WTC11 (cell line): ENCODE data around the gene CD79A. TPM values are rescaled to one million over a fixed set of nuclear protein-coding genes. Genes with fewer than 3 reads are reported as not detected.

Experiments used
- ATAC-seq: fragments of 200-7000 bp; cut with Tn5 transposase; 2 replicates; pipeline ENCODE4 v1.10.0; 2021; ENCODE audit warnings: mild to moderate bottlenecking, moderate library complexity
- CTCF ChIA-PET: fragments of 300-600 bp; sonication (Branson Sonifier 250); formaldehyde crosslinking; loops from one replicate; lab custom pipeline; 2021; ENCODE audit warnings: antibody characterized with exemption; lab: Charles Lee
- POLR2A ChIA-PET: fragments of 350-600 bp; sonication (Branson Sonifier 250); formaldehyde crosslinking; loops from one replicate; lab custom pipeline; 2021; ENCODE audit warnings: antibody characterized with exemption; lab: Charles Lee
- DNase-seq: peaks from one replicate; pipeline ENCODE4 v3.0.0; 2021; ENCODE audit warnings: low spot score
- H3K27ac Mint-ChIP-seq: 2 replicates; pipeline ENCODE4 v1.8.0; 2021; ENCODE audit warnings: mixed read lengths
- H3K27me3 Mint-ChIP-seq: 2 replicates; pipeline ENCODE4 v1.8.0; 2021; ENCODE audit warnings: low read depth, mild to moderate bottlenecking, moderate library complexity, mixed read lengths
- H3K36me3 Mint-ChIP-seq: 2 replicates; pipeline ENCODE4 v1.8.0; 2021; ENCODE audit warnings: mixed read lengths
- H3K4me1 Mint-ChIP-seq: 2 replicates; pipeline ENCODE4 v1.8.0; 2022; ENCODE audit warnings: mixed read lengths
- H3K4me3 Mint-ChIP-seq: 2 replicates; pipeline ENCODE4 v1.8.0; 2021; ENCODE audit warnings: mild to moderate bottlenecking, moderate library complexity, mixed read lengths
- H3K9me3 Mint-ChIP-seq: 2 replicates; pipeline ENCODE4 v1.8.0; 2021; ENCODE audit warnings: mixed read lengths
- ELF4 ChIP-seq: sonication (generic); formaldehyde crosslinking; IDR thresholded peaks from 2 replicates; pipeline ENCODE4 v1.8.1; 2022; ENCODE audit warnings: low read depth, mild to moderate bottlenecking, moderate library complexity, missing genetic modification reagents
- MYBL2 ChIP-seq: sonication (generic); formaldehyde crosslinking; IDR thresholded peaks from 2 replicates; pipeline ENCODE4 v1.8.1; 2023; ENCODE audit warnings: mild to moderate bottlenecking, moderate library complexity, missing genetic modification reagents
- OVOL2 ChIP-seq: fragments of 250-450 bp; sonication (Bioruptor Pico); IDR thresholded peaks from 2 replicates; pipeline ENCODE4 v1.9.0; 2021; ENCODE audit warnings: mild to moderate bottlenecking, borderline replicate concordance
- SMAD4 ChIP-seq: sonication (generic); formaldehyde crosslinking; IDR thresholded peaks from 2 replicates; pipeline ENCODE4 v1.8.0; 2022; ENCODE audit warnings: mild to moderate bottlenecking, missing genetic modification reagents
- ZNF219 ChIP-seq: sonication (generic); formaldehyde crosslinking; IDR thresholded peaks from 2 replicates; pipeline ENCODE4 v1.8.0; 2023; ENCODE audit warnings: missing genetic modification reagents, mild to moderate bottlenecking, borderline replicate concordance
- ZNF232 ChIP-seq: sonication (generic); formaldehyde crosslinking; IDR thresholded peaks from 2 replicates; pipeline ENCODE4 v1.8.0; 2022; ENCODE audit warnings: mild to moderate bottlenecking, missing genetic modification reagents
- ZNF423 ChIP-seq: fragments of 250-450 bp; sonication (Bioruptor Pico); IDR thresholded peaks from 2 replicates; pipeline ENCODE4 v2.1.2; 2022; ENCODE audit warnings: mild to moderate bottlenecking, moderate library complexity
- total RNA-seq: library from RNA; stranded (reverse); gene quantifications from 3 replicates; pipeline ENCODE4 v1.2.3, GENCODE V29; 2021
- TF ChIP-seq, protein P1 (sequence below): sonication (generic); formaldehyde crosslinking; IDR thresholded peaks from 2 replicates; pipeline ENCODE4 v1.8.1; 2023; ENCODE audit warnings: mild to moderate bottlenecking, missing genetic modification reagents
- TF ChIP-seq, protein P2 (sequence below): fragments of 250-450 bp; sonication (Bioruptor Pico); IDR thresholded peaks from 2 replicates; pipeline ENCODE4 v1.9.0; 2021; ENCODE audit warnings: mild to moderate bottlenecking
- TF ChIP-seq, protein P3 (sequence below): fragments of 250-450 bp; sonication (Bioruptor Pico); IDR thresholded peaks from 2 replicates; pipeline ENCODE4 v1.9.0; 2021; ENCODE audit warnings: mild to moderate bottlenecking, borderline replicate concordance
- TF ChIP-seq, protein P4 (sequence below): fragments of 250-450 bp; sonication (Bioruptor Pico); IDR thresholded peaks from 2 replicates; pipeline ENCODE4 v2.1.2; 2022; ENCODE audit warnings: mild to moderate bottlenecking, moderate library complexity
- TF ChIP-seq, protein P5 (sequence below): sonication (generic); formaldehyde crosslinking; IDR thresholded peaks from 2 replicates; pipeline ENCODE4 v1.8.1; 2022; ENCODE audit warnings: mild to moderate bottlenecking, moderate library complexity, missing genetic modification reagents
- TF ChIP-seq, protein P6 (sequence below): fragments of 250-450 bp; sonication (Bioruptor Pico); IDR thresholded peaks from 2 replicates; pipeline ENCODE4 v1.9.0; 2021; ENCODE audit warnings: mild to moderate bottlenecking
- TF ChIP-seq, protein P7 (sequence below): sonication (generic); formaldehyde crosslinking; IDR thresholded peaks from 2 replicates; pipeline ENCODE4 v1.8.1; 2022; ENCODE audit warnings: mild to moderate bottlenecking, missing genetic modification reagents, moderate library complexity, borderline replicate concordance
- TF ChIP-seq, protein P8 (sequence below): sonication (generic); formaldehyde crosslinking; IDR thresholded peaks from 2 replicates; pipeline ENCODE4 v1.8.1; 2023; ENCODE audit warnings: mild to moderate bottlenecking, missing genetic modification reagents, borderline replicate concordance

The CD79A gene
- total RNA-seq, 1 experiment from 2014 or later: 0.42 TPM

DNA sequence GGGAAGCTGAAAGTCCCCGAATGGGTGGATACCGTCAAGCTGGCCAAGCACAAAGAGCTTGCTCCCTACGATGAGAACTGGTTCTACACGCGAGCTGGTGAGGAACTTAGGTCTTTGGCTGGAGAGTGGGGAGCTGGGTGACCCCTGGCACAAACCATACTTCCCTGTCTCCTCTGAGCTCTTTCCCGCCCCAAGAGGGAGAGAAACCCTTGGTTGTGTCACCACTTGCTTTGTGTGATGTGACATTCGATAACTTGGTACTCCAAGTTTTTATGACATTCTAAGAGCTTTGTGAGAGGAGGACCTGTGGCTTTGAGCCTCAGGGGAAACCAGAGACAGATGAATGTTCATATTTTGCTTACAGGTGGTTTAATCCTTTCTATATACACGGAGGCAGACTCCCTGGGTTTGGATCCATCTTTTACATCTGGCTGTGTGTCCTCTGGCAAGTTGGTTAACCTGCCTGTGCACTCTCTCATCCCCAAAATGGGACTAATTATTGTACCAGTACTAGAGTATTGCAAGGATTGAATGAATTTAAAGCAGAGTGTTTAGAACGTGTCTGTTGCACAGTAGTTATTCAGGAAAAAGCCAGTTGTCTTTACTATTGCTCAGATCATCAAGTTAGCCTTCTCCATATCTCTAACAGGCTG, 15.8 kb upstream of the CD79A start:
- peaks cover 49% of the 10 kb centered on the region for H3K4me1 Mint-ChIP-seq
- peak overlapping the region; percentile 92 for H3K27ac Mint-ChIP-seq
- H3K36me3 Mint-ChIP-seq: peaks cover 55% of the 10 kb centered on the region
- TF ChIP-seq, protein P1, sequence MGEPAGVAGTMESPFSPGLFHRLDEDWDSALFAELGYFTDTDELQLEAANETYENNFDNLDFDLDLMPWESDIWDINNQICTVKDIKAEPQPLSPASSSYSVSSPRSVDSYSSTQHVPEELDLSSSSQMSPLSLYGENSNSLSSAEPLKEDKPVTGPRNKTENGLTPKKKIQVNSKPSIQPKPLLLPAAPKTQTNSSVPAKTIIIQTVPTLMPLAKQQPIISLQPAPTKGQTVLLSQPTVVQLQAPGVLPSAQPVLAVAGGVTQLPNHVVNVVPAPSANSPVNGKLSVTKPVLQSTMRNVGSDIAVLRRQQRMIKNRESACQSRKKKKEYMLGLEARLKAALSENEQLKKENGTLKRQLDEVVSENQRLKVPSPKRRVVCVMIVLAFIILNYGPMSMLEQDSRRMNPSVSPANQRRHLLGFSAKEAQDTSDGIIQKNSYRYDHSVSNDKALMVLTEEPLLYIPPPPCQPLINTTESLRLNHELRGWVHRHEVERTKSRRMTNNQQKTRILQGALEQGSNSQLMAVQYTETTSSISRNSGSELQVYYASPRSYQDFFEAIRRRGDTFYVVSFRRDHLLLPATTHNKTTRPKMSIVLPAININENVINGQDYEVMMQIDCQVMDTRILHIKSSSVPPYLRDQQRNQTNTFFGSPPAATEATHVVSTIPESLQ (CRISPR knock-in tag): no peak
- no peak for TF ChIP-seq ELF4 (CRISPR knock-in tag)
- TF ChIP-seq ZNF423: no peak
- TF ChIP-seq, protein P2, sequence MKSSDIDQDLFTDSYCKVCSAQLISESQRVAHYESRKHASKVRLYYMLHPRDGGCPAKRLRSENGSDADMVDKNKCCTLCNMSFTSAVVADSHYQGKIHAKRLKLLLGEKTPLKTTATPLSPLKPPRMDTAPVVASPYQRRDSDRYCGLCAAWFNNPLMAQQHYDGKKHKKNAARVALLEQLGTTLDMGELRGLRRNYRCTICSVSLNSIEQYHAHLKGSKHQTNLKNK (CRISPR knock-in tag): no peak
- no peak for TF ChIP-seq OVOL2 (CRISPR knock-in tag)
- TF ChIP-seq ZNF219 (CRISPR knock-in tag): no peak
- TF ChIP-seq MYBL2 (CRISPR knock-in tag): no peak
- no peak for TF ChIP-seq ZNF232 (CRISPR knock-in tag)
- TF ChIP-seq, protein P3, sequence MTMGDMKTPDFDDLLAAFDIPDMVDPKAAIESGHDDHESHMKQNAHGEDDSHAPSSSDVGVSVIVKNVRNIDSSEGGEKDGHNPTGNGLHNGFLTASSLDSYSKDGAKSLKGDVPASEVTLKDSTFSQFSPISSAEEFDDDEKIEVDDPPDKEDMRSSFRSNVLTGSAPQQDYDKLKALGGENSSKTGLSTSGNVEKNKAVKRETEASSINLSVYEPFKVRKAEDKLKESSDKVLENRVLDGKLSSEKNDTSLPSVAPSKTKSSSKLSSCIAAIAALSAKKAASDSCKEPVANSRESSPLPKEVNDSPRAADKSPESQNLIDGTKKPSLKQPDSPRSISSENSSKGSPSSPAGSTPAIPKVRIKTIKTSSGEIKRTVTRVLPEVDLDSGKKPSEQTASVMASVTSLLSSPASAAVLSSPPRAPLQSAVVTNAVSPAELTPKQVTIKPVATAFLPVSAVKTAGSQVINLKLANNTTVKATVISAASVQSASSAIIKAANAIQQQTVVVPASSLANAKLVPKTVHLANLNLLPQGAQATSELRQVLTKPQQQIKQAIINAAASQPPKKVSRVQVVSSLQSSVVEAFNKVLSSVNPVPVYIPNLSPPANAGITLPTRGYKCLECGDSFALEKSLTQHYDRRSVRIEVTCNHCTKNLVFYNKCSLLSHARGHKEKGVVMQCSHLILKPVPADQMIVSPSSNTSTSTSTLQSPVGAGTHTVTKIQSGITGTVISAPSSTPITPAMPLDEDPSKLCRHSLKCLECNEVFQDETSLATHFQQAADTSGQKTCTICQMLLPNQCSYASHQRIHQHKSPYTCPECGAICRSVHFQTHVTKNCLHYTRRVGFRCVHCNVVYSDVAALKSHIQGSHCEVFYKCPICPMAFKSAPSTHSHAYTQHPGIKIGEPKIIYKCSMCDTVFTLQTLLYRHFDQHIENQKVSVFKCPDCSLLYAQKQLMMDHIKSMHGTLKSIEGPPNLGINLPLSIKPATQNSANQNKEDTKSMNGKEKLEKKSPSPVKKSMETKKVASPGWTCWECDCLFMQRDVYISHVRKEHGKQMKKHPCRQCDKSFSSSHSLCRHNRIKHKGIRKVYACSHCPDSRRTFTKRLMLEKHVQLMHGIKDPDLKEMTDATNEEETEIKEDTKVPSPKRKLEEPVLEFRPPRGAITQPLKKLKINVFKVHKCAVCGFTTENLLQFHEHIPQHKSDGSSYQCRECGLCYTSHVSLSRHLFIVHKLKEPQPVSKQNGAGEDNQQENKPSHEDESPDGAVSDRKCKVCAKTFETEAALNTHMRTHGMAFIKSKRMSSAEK (CRISPR knock-in tag): no peak
- TF ChIP-seq, protein P4, sequence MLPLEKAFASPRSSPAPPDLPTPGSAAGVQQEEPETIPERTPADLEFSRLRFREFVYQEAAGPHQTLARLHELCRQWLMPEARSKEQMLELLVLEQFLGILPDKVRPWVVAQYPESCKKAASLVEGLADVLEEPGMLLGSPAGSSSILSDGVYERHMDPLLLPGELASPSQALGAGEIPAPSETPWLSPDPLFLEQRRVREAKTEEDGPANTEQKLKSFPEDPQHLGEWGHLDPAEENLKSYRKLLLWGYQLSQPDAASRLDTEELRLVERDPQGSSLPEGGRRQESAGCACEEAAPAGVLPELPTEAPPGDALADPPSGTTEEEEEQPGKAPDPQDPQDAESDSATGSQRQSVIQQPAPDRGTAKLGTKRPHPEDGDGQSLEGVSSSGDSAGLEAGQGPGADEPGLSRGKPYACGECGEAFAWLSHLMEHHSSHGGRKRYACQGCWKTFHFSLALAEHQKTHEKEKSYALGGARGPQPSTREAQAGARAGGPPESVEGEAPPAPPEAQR (CRISPR knock-in tag): no peak
- ATAC-seq: no peak
- no peaks in the 10 kb centered on the region for H3K9me3 Mint-ChIP-seq
- peak overlapping the region; percentile 94 for H3K4me3 Mint-ChIP-seq
- CTCF ChIA-PET: interaction anchor here (1.8 to 2.1 kb wide), 2 partner anchors 12 to 154 kb away, joined by 5 to 14 read pairs; no protein-coding TSS in a partner anchor
- DNase-seq: no peak
- peaks cover 8% of the 10 kb centered on the region for H3K27me3 Mint-ChIP-seq
- POLR2A ChIA-PET: interaction anchor here (0.8 to 2.7 kb wide), 2 partner anchors 10 to 68 kb away, joined by 4 to 30 read pairs; no protein-coding TSS in a partner anchor

DNA sequence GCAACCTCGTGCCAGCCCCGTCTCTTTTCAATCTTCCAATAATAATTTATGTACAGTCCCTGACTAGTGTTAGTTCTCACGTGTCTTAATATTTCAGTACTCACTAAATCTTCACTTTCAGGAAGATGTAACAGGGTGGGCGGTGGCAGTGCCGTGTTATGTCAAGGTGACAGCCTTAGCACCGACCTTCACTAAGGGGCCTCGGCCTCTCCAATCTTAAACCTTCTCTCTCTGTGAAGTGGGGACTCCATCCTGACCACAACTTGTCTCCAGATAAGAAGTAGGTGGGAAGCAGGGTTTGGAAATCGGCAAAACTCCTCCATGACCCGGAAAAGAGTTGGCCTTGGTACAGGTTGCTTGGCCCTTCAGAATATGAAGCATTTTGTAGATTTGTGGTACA, 15.2 kb upstream of the CD79A start:
- peak overlapping the region; percentile 94 for H3K4me3 Mint-ChIP-seq
- H3K9me3 Mint-ChIP-seq: no peaks in the 10 kb centered on the region
- H3K27ac Mint-ChIP-seq: peak overlapping the region; percentile 92
- ATAC-seq (no peak), DNase-seq (no peak)
- CTCF ChIA-PET: interaction anchor here (1.8 kb wide), 1 partner anchor 11 kb away, joined by 5 read pairs; no protein-coding TSS in a partner anchor
- POLR2A ChIA-PET: interaction anchor here (1.9 kb wide), 1 partner anchor 11 kb away, joined by 7 read pairs; no protein-coding TSS in a partner anchor
- H3K36me3 Mint-ChIP-seq: peaks cover 58% of the 10 kb centered on the region
- H3K4me1 Mint-ChIP-seq: peaks cover 51% of the 10 kb centered on the region
- H3K27me3 Mint-ChIP-seq: peaks cover 6% of the 10 kb centered on the region
- TF ChIP-seq, protein P5, sequence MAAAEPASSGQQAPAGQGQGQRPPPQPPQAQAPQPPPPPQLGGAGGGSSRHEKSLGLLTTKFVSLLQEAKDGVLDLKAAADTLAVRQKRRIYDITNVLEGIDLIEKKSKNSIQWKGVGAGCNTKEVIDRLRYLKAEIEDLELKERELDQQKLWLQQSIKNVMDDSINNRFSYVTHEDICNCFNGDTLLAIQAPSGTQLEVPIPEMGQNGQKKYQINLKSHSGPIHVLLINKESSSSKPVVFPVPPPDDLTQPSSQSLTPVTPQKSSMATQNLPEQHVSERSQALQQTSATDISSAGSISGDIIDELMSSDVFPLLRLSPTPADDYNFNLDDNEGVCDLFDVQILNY (CRISPR knock-in tag): no peak
- no peak for TF ChIP-seq SMAD4 (CRISPR knock-in tag)
- TF ChIP-seq, protein P6, sequence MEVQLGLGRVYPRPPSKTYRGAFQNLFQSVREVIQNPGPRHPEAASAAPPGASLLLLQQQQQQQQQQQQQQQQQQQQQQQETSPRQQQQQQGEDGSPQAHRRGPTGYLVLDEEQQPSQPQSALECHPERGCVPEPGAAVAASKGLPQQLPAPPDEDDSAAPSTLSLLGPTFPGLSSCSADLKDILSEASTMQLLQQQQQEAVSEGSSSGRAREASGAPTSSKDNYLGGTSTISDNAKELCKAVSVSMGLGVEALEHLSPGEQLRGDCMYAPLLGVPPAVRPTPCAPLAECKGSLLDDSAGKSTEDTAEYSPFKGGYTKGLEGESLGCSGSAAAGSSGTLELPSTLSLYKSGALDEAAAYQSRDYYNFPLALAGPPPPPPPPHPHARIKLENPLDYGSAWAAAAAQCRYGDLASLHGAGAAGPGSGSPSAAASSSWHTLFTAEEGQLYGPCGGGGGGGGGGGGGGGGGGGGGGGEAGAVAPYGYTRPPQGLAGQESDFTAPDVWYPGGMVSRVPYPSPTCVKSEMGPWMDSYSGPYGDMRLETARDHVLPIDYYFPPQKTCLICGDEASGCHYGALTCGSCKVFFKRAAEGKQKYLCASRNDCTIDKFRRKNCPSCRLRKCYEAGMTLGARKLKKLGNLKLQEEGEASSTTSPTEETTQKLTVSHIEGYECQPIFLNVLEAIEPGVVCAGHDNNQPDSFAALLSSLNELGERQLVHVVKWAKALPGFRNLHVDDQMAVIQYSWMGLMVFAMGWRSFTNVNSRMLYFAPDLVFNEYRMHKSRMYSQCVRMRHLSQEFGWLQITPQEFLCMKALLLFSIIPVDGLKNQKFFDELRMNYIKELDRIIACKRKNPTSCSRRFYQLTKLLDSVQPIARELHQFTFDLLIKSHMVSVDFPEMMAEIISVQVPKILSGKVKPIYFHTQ (CRISPR knock-in tag): no peak
- TF ChIP-seq, protein P7, sequence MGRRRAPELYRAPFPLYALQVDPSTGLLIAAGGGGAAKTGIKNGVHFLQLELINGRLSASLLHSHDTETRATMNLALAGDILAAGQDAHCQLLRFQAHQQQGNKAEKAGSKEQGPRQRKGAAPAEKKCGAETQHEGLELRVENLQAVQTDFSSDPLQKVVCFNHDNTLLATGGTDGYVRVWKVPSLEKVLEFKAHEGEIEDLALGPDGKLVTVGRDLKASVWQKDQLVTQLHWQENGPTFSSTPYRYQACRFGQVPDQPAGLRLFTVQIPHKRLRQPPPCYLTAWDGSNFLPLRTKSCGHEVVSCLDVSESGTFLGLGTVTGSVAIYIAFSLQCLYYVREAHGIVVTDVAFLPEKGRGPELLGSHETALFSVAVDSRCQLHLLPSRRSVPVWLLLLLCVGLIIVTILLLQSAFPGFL (CRISPR knock-in tag): no peak
- TF ChIP-seq, protein P8, sequence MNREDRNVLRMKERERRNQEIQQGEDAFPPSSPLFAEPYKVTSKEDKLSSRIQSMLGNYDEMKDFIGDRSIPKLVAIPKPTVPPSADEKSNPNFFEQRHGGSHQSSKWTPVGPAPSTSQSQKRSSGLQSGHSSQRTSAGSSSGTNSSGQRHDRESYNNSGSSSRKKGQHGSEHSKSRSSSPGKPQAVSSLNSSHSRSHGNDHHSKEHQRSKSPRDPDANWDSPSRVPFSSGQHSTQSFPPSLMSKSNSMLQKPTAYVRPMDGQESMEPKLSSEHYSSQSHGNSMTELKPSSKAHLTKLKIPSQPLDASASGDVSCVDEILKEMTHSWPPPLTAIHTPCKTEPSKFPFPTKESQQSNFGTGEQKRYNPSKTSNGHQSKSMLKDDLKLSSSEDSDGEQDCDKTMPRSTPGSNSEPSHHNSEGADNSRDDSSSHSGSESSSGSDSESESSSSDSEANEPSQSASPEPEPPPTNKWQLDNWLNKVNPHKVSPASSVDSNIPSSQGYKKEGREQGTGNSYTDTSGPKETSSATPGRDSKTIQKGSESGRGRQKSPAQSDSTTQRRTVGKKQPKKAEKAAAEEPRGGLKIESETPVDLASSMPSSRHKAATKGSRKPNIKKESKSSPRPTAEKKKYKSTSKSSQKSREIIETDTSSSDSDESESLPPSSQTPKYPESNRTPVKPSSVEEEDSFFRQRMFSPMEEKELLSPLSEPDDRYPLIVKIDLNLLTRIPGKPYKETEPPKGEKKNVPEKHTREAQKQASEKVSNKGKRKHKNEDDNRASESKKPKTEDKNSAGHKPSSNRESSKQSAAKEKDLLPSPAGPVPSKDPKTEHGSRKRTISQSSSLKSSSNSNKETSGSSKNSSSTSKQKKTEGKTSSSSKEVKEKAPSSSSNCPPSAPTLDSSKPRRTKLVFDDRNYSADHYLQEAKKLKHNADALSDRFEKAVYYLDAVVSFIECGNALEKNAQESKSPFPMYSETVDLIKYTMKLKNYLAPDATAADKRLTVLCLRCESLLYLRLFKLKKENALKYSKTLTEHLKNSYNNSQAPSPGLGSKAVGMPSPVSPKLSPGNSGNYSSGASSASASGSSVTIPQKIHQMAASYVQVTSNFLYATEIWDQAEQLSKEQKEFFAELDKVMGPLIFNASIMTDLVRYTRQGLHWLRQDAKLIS (CRISPR knock-in tag): no peak
- no peak for TF ChIP-seq OVOL2 (CRISPR knock-in tag)
